Measurements from ENCODE around the gene PPIA. TPM values are rescaled to one million over a fixed set of nuclear protein-coding genes. Genes with fewer than 3 reads are reported as not detected.
A peak's percentile ranks its signal among the peaks of the same experiment; 100 is the strongest.

Gene PPIA
- total RNA-seq, 3 donors from 2014 or later = 792 to 1,320 (median 1,014) TPM

DNA sequence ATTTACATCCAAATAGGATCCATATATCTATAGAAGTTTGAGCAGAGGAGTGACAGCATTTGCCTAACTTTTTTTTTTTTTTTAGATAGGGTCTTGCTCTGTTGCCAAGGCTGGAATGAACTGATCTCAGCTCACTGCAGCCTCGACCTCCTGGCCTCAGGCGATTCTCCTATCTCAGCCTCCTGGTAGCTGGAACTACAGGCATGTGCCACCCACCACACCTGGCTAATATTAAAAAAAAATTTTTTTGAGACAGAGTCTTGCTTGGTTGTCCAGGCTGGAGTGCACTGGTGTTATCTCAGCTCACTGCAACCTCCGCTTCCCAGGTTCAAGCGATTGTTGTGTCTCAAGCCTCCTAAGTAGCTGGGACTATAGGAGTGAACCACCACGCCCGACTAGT lies 15.1 kb downstream of the PPIA start:
- Histone ChIP-seq H3K9me3 (no peaks in the 10 kb centered on the region), H3K4me3 (no peak overlapping the region), H3K36me3 (ENCODE audit: low read depth) (no peaks in the 10 kb centered on the region), H3K4me1 (ENCODE audit: low read depth) (no peaks in the 10 kb centered on the region)
- intact Hi-C loops (cut with DNase I, micrococcal nuclease) = no loop called here
- no peak for TF ChIP-seq CTCF (IDR thresholded peaks at IDR 0.05)
- DNase-seq = no peak
- ATAC-seq = no peak

GRCh38 chr7:44814919-44815318 lies 18.4 kb downstream of the PPIA start:
- Histone ChIP-seq H3K4me3 (no peak overlapping the region), H3K4me1 (ENCODE audit: low read depth) (no peaks in the 10 kb centered on the region), H3K9me3 (no peaks in the 10 kb centered on the region), H3K36me3 (ENCODE audit: low read depth) (no peaks in the 10 kb centered on the region)
- DNase-seq (no peak), ATAC-seq (no peak)
- TF ChIP-seq CTCF (IDR thresholded peaks at IDR 0.05) = no peak
- intact Hi-C loops (cut with DNase I, micrococcal nuclease) = no loop called here

GRCh38 chr7:44819292-44819691 lies 22.8 kb downstream of the PPIA start:
- TF ChIP-seq CTCF (IDR thresholded peaks at IDR 0.05) = no peak
- intact Hi-C loops (cut with DNase I, micrococcal nuclease) = no loop called here

DNA sequence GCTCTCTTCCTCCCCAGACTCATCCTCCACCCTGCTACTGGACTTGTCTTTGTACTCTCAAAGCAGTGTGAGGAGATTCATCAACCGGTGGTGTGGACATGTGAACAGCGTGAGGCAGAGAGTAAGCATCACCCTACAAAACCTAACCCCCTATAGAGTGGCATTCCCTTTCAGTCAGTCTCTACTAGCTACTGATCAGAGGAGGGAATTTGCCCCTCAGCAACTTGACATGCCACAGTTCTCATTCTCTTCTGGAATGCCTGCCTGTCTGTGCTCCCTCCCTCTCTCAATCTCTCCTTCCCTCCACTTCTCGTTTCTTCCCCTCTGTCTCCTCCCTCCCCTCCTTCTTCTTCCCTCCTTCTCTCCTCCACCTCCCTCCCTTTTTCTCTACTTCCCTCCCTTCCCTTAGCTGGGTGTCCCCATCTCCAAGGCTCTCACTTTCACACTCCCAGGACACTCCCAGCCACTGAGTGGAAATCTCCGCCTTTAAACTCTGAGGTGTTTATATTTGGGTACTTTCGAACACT lies 26.8 kb downstream of the PPIA start:
- Histone ChIP-seq H3K4me3 (no peak overlapping the region), H3K36me3 (ENCODE audit: low read depth) (no peaks in the 10 kb centered on the region), H3K9me3 (no peaks in the 10 kb centered on the region), H3K4me1 (ENCODE audit: low read depth) (no peaks in the 10 kb centered on the region)
- intact Hi-C loops (cut with DNase I, micrococcal nuclease) = no loop called here
- no peak for ATAC-seq
- no peak for DNase-seq
- no peak for TF ChIP-seq CTCF (IDR thresholded peaks at IDR 0.05)

More at GRCh38 chr7:44819292-44819691, 22.8 kb downstream of the PPIA start:
- Histone ChIP-seq H3K4me1 (ENCODE audit: low read depth) (no peaks in the 10 kb centered on the region), H3K36me3 (ENCODE audit: low read depth) (no peaks in the 10 kb centered on the region), H3K4me3 (no peak overlapping the region), H3K9me3 (no peaks in the 10 kb centered on the region)
- ATAC-seq = no peak
- DNase-seq = no peak

GRCh38 chr7:44824894-44825526 lies 28.5 kb downstream of the PPIA start:
- TF ChIP-seq CTCF (IDR thresholded peaks at IDR 0.05) = no peak
- Histone ChIP-seq H3K4me1 (ENCODE audit: low read depth) (no peaks in the 10 kb centered on the region), H3K36me3 (ENCODE audit: low read depth) (no peaks in the 10 kb centered on the region), H3K4me3 (no peak overlapping the region), H3K9me3 (no peaks in the 10 kb centered on the region)
- ATAC-seq = peak; percentile 25
- no peak for DNase-seq
- intact Hi-C loops (cut with DNase I, micrococcal nuclease) = no loop called here
